ENCODE measurements around the gene ARHGAP6. TPM values are rescaled to one million over a fixed set of nuclear protein-coding genes. Genes with fewer than 3 reads are reported as not detected.

ARHGAP6 gene
- total RNA-seq, 4 donors from 2014 or later, result 2.1 to 30.5 (median 4.9) TPM

DNA sequence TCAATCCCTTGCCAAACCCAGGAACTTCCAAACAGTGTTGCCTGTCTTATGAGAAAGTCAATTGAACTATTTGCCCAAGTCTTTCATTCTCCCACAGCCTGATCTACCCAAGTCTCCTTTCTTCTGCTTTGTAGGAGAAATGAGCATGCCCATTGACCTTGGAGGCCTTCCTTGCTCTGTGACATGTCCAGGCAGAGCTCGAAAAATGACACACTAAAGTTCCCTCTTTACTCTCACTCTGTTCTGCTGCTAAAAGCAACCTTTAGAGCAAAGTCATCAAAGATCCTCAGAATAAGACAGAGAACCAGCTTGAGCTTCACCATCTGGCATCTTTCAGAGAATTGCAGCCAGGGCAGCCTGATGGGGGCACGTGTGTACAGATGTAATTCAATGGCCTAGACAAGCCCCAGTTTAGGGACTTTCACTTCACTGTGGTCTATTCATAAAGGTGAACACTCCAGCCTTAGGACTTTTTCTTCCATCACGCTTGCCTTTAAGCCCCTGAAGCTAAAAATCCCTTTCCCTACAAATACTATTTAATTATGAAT, 236.1 kb downstream of the ARHGAP6 start:
- H3K4me3 ChIP-seq, result no peak overlapping the region
- no peak overlapping the region for H3K27ac ChIP-seq
- no peaks in the 10 kb centered on the region for H3K27me3 ChIP-seq
- H3K4me1 ChIP-seq, result no peaks in the 10 kb centered on the region
- no peak for DNase-seq
- no peaks in the 10 kb centered on the region for H3K36me3 ChIP-seq
- H3K9me3 ChIP-seq, result no peaks in the 10 kb centered on the region
- TF ChIP-seq POLR2A (IDR thresholded peaks at IDR 0.05), result no peak
- TF ChIP-seq, protein P1, sequence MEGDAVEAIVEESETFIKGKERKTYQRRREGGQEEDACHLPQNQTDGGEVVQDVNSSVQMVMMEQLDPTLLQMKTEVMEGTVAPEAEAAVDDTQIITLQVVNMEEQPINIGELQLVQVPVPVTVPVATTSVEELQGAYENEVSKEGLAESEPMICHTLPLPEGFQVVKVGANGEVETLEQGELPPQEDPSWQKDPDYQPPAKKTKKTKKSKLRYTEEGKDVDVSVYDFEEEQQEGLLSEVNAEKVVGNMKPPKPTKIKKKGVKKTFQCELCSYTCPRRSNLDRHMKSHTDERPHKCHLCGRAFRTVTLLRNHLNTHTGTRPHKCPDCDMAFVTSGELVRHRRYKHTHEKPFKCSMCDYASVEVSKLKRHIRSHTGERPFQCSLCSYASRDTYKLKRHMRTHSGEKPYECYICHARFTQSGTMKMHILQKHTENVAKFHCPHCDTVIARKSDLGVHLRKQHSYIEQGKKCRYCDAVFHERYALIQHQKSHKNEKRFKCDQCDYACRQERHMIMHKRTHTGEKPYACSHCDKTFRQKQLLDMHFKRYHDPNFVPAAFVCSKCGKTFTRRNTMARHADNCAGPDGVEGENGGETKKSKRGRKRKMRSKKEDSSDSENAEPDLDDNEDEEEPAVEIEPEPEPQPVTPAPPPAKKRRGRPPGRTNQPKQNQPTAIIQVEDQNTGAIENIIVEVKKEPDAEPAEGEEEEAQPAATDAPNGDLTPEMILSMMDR (IDR thresholded peaks at IDR 0.05), result no peak

DNA sequence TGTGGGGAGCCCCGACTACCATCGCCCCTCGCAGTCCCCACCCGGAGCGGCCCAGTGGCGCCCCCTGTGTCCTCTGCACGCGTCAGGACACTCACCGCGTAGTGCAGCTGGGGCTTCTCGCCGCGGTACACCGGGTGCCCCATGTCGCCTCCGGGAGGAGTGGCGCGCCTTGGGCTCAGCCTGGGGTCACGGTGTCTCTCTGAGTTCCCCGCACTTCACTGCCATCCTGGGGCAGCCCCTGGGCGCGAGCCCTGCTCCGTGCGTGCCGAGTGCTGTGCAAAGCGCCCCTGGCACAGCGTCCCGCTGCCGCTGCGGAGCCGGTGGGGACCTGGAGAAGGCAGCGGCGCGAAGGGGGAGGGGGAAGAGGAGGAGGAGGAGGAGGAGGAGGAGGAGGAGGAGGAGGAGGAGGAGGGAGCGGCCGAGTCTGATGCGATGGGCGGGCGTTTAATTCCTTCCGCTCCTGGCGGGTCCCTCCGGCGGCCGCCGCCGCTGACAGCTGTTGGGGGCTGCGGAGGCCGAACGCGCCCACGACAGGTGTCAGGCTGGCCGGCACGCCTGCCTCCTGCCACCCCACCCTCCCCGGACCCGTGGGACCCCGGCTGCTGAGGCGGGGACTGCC, 238.2 kb downstream of the ARHGAP6 start:
- peak; percentile 41 to 63 (median 45) for DNase-seq
- TF ChIP-seq, protein P1 (IDR thresholded peaks at IDR 0.05), result peak in 2 of 6 experiments; percentile 16 to 20
- TF ChIP-seq POLR2A (IDR thresholded peaks at IDR 0.05), result no peak
- Histone ChIP-seq H3K27me3 (no peaks in the 10 kb centered on the region), H3K9me3 (no peaks in the 10 kb centered on the region), H3K4me3 (peak overlapping the region; percentile 35 to 51 (median 46)), H3K36me3 (no peaks in the 10 kb centered on the region), H3K4me1 (no peaks in the 10 kb centered on the region), H3K27ac (peak overlapping the region; percentile 27 to 83 (median 64))

DNA sequence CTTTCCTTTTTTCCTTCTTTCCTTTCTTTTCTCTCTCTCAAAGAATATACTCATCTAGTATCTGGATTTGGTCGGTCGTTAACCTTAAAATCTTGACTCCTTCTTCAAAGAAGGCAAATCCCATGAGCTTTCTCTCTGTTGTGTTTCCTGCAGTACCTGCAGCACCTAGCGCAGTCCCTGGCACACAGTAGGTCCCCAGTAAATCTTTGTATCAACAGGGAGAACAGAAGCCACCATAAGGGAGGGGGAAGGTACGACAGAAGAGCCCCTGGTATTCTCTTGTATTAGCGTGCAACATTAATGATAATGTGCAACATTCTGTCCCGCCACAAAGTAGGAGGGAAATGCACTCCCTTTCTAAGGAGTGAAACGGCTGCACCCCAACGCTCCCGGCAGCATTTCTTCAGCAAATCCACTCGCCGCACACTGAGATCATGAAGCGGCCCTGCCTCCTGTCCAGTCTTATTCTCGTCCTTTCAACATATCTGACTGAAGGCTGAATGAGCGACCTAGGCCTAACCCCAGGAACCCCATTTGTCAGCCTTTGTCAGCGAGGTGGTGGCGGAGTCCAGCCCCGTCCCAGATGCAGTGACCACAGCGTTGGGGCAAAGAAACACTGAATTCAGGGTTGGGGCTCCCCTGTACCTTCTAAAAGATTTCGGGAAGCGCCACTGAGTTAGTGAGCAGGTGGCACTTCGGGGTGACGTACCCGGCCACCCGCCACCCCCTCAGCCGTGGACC, 238.8 kb downstream of the ARHGAP6 start:
- DNase-seq, result peak in 1 of 3 donors; percentile 48
- Histone ChIP-seq H3K4me3 (peak overlapping the region; percentile 35 to 51 (median 46)), H3K27me3 (no peaks in the 10 kb centered on the region), H3K4me1 (no peaks in the 10 kb centered on the region), H3K9me3 (no peaks in the 10 kb centered on the region), H3K36me3 (no peaks in the 10 kb centered on the region), H3K27ac (peak overlapping the region; percentile 27 to 83 (median 64))
- TF ChIP-seq POLR2A (IDR thresholded peaks at IDR 0.05), result no peak
- TF ChIP-seq, protein P1 (IDR thresholded peaks at IDR 0.05), result no peak

DNA sequence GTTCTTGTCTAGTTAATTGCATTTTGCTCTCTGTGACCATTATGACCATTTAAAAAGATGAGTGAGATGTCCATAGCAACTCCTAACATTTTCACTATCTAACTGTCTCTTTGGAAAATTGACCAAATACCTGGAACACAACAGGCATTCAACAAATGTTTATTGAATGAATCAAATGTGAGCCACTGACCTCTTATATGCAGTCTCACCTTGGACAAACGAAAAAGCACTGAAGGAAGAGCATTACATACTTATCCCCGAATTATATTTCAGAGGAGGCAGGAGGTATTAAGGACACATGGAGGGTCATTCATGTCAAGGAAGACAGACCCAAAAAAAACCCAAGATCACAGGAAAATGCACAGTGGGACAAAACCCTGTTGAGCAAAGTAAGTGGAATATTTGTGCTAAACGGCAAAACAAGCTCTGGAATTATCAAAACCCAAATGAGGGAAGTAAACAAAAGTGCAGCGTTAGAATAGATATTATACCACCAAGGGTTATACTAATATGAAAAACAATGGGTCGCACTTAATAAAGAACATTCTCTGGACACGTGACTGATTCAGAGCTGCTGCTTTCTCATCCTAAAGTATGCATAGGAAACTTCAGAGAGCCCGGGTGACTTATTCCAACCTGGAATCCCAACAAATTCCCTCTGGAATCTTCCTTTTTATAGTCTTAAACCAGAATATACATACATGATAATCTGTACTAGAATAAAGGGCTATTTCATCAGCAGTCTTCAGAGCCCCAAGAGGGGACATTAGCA, 240.6 kb downstream of the ARHGAP6 start:
- H3K36me3 ChIP-seq, result no peaks in the 10 kb centered on the region
- DNase-seq, result no peak
- TF ChIP-seq, protein P1 (IDR thresholded peaks at IDR 0.05), result no peak
- no peak for TF ChIP-seq POLR2A (IDR thresholded peaks at IDR 0.05)
- H3K27me3 ChIP-seq, result no peaks in the 10 kb centered on the region
- no peak overlapping the region for H3K4me3 ChIP-seq
- peak overlapping the region in 1 of 4 donors; percentile 5 for H3K27ac ChIP-seq
- no peaks in the 10 kb centered on the region for H3K4me1 ChIP-seq
- H3K9me3 ChIP-seq, result no peaks in the 10 kb centered on the region

DNA sequence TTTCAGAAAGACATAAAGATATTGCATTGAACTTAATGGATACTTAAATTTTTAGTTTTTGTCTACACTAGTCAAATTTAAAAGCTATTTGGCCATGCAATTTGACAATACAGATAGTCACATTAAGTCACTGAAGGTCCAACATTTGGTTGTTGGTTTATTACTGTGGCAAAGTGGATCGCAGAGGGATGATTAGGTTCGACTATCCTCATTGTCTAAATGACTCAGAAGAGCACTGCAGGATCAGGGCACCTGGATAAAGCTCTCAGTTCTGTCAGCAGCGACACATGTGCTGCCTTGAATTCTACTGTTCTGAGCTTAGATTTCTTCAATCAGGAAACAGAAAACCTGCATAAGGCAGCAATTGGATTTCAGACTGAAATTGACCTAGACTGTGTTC, 241.8 kb downstream of the ARHGAP6 start:
- DNase-seq, result no peak
- TF ChIP-seq, protein P1 (IDR thresholded peaks at IDR 0.05), result no peak
- no peak for TF ChIP-seq POLR2A (IDR thresholded peaks at IDR 0.05)
- H3K27ac ChIP-seq, result no peak overlapping the region
- H3K36me3 ChIP-seq, result no peaks in the 10 kb centered on the region
- no peaks in the 10 kb centered on the region for H3K4me1 ChIP-seq
- no peaks in the 10 kb centered on the region for H3K9me3 ChIP-seq
- H3K27me3 ChIP-seq, result no peaks in the 10 kb centered on the region
- no peak overlapping the region for H3K4me3 ChIP-seq

Measured in Peyer's patch (tissue), 4 donors.